SK-N-SH (cell line): ENCODE measurements around the gene HS3ST5. TPM values are rescaled to one million over a fixed set of nuclear protein-coding genes. Genes with fewer than 3 reads are reported as not detected.

ENCODE experiments used
- CTCF ChIA-PET: fragments of 300-600, 350-600 bp; formaldehyde crosslinking; extraction: SDS; loops from one replicate; lab custom pipeline; 2021; lab: Yijun Ruan, JAX
- POLR2A ChIA-PET: fragments of 350-600 bp; sonication (Branson Sonifier 250); formaldehyde crosslinking; extraction: SDS; loops from one replicate; lab custom pipeline; 2020; ENCODE audit warnings: antibody characterized with exemption, inconsistent platforms; lab: Yijun Ruan, JAX
- DNase-seq: peaks from one replicate; pipeline ENCODE4 v3.0.0; 2012
- H2AFZ ChIP-seq: fragments of 200-600 bp; sonication (generic); 2 replicates; pipeline ENCODE4 v1.8.1; 2016; ENCODE audit warnings: antibody characterized with exemption, mild to moderate bottlenecking, low read depth
- H3F3A ChIP-seq: fragments of 200-600 bp; sonication (generic); replicated peaks from 2 replicates; pipeline ENCODE3; 2016; ENCODE audit warnings: antibody characterized with exemption, mild to moderate bottlenecking; ENCODE audit not compliant: insufficient read depth
- H3K27ac ChIP-seq, 2 experiments: fragments of 200-500 bp in 1 of 2; fragments of 200-600 bp in 1 of 2; sonication (Bioruptor generic) in 1 of 2; sonication (generic), shearing (Covaris generic) in 1 of 2; 2 replicates each; pipeline versions ENCODE4 v1.5.1 to v1.6.1; 2014 to 2016; ENCODE audit warnings: low read depth in 2 of 2, inconsistent platforms in 1 of 2, low read length in 1 of 2, mild to moderate bottlenecking in 1 of 2, mixed read lengths in 1 of 2
- H3K27me3 ChIP-seq: fragments of 200-600 bp; sonication (generic), shearing (Covaris generic); 2 replicates; pipeline ENCODE4 v1.6.1; 2016; ENCODE audit warnings: mixed run types; ENCODE audit not compliant: insufficient read depth
- H3K36me3 ChIP-seq, 2 experiments: fragments of 200-500 bp in 1 of 2; fragments of 200-600 bp in 1 of 2; sonication (Bioruptor generic) in 1 of 2; sonication (generic) in 1 of 2; replicated peaks in 1 of 2; 2 replicates each; pipeline versions ENCODE3 to v1.5.1; 2014 to 2016; ENCODE audit warnings: low read length in 1 of 2, mild to moderate bottlenecking in 1 of 2; ENCODE audit not compliant: insufficient read depth in 2 of 2, control insufficient read depth in 1 of 2
- H3K4me1 ChIP-seq, 2 experiments: fragments of 200-500 bp in 1 of 2; fragments of 200-600 bp in 1 of 2; sonication (Bioruptor generic) in 1 of 2; sonication (generic), shearing (Covaris generic) in 1 of 2; 2 replicates each; pipeline versions ENCODE4 v1.5.1 to v1.6.1; 2014 to 2016; ENCODE audit warnings: low read depth in 1 of 2, low read length in 1 of 2, mixed run types in 1 of 2; ENCODE audit not compliant: insufficient read depth in 2 of 2, control insufficient read depth in 1 of 2
- H3K4me2 ChIP-seq: fragments of 200-600 bp; sonication (generic), shearing (Covaris generic); 2 replicates; pipeline ENCODE4 v1.6.1; 2017; ENCODE audit warnings: mixed run types
- H3K4me3 ChIP-seq, 2 experiments: fragments of 200-500 bp in 1 of 2; fragments of 200-600 bp in 1 of 2; sonication (Bioruptor generic) in 1 of 2; sonication (generic), shearing (Covaris generic) in 1 of 2; 2 replicates each; pipeline versions ENCODE4 v1.5.1 to v1.8.1; 2014 to 2016; ENCODE audit warnings: low read depth in 2 of 2, inconsistent platforms in 1 of 2, low read length in 1 of 2, mild to moderate bottlenecking in 1 of 2, mixed read lengths in 1 of 2, moderate library complexity in 1 of 2
- H3K79me2 ChIP-seq: fragments of 200-600 bp; sonication (generic); 2 replicates; pipeline ENCODE4 v1.8.1; 2017; ENCODE audit warnings: mild to moderate bottlenecking; ENCODE audit not compliant: insufficient read depth
- H3K9ac ChIP-seq: fragments of 200-600 bp; sonication (generic); 2 replicates; pipeline ENCODE4 v1.6.1; 2017; ENCODE audit warnings: mixed run types
- H3K9me2 ChIP-seq: fragments of 200-600 bp; sonication (generic); 2 replicates; pipeline ENCODE4 v1.6.1; 2017; ENCODE audit warnings: mixed run types
- H3K9me3 ChIP-seq: fragments of 200-600 bp; sonication (generic); 2 replicates; pipeline ENCODE4 v1.6.1; 2017; ENCODE audit warnings: mixed run types, mild to moderate bottlenecking, moderate library complexity
- H4K20me1 ChIP-seq: fragments of 200-600 bp; sonication (generic); 2 replicates; pipeline ENCODE4 v1.6.1; 2017; ENCODE audit warnings: mild to moderate bottlenecking, mixed run types; ENCODE audit not compliant: insufficient read depth
- CHD2 ChIP-seq: fragments of 150-350 bp; IDR thresholded peaks from 2 replicates; pipeline ENCODE4 v1.6.1; 2018; ENCODE audit warnings: low read length; ENCODE audit not compliant: partially characterized antibody
- ELF1 ChIP-seq: IDR thresholded peaks from 2 replicates; pipeline ENCODE4 v1.4.0; 2012
- EP300 ChIP-seq, 2 experiments: IDR thresholded peaks; 2 replicates each; pipeline versions ENCODE4 v1.4.0 to v1.6.1; 2012; ENCODE audit warnings: borderline replicate concordance in 1 of 2, low read depth in 1 of 2, low read length in 1 of 2
- FOSL2 ChIP-seq: IDR thresholded peaks from 2 replicates; pipeline ENCODE4 v1.4.0; 2012; ENCODE audit warnings: low read depth, mild to moderate bottlenecking, moderate library complexity, borderline replicate concordance
- GABPA ChIP-seq: IDR thresholded peaks from 2 replicates; pipeline ENCODE4 v1.4.0; 2012; ENCODE audit warnings: low read depth, mild to moderate bottlenecking
- GATA2 ChIP-seq: sonication (generic); formaldehyde crosslinking; IDR thresholded peaks from 2 replicates; pipeline ENCODE4 v1.5.0; 2020; ENCODE audit warnings: mild to moderate bottlenecking, missing genetic modification reagents
- MAX ChIP-seq: IDR thresholded peaks from 2 replicates; pipeline ENCODE4 v1.4.0; 2012; ENCODE audit warnings: low read depth
- MEF2A ChIP-seq: IDR thresholded peaks from 2 replicates; pipeline ENCODE4 v1.4.0; 2012; ENCODE audit warnings: low read depth, borderline replicate concordance
- PBX3 ChIP-seq: IDR thresholded peaks from 2 replicates; pipeline ENCODE4; 2012
- RAD21 ChIP-seq: IDR thresholded peaks from 2 replicates; pipeline ENCODE4 v1.6.1; 2012; ENCODE audit warnings: mild to moderate bottlenecking, low read length
- RCOR1 ChIP-seq: fragments of 150-350 bp; IDR thresholded peaks from 2 replicates; pipeline ENCODE4 v1.6.1; 2017; ENCODE audit warnings: antibody characterized with exemption, low read length
- RFX5 ChIP-seq: IDR thresholded peaks from 2 replicates; pipeline ENCODE4 v1.6.1; 2012; ENCODE audit warnings: mild to moderate bottlenecking, improper control_type of control experiment, low read length
- RXRA ChIP-seq: IDR thresholded peaks from 2 replicates; pipeline ENCODE4 v1.4.0; 2012; ENCODE audit warnings: low read depth, mild to moderate bottlenecking, borderline replicate concordance
- TAF1 ChIP-seq: IDR thresholded peaks from 2 replicates; pipeline ENCODE4 v1.6.1; 2012; ENCODE audit warnings: low read depth, mild to moderate bottlenecking, low read length, moderate library complexity, borderline replicate concordance
- YY1 ChIP-seq: IDR thresholded peaks from 2 replicates; pipeline ENCODE4 v1.4.0; 2012; ENCODE audit warnings: low read depth, mild to moderate bottlenecking
- WGBS: methylation state at CpG from one replicate; pipeline ENCODE4 v1.1.6; 2017; ENCODE audit warnings: low lambda C conversion rate; 5-methylcytosine and 5-hydroxymethylcytosine counted together
- polyA plus RNA-seq, 3 experiments: library from polyadenylated mRNA; depleted of rRNA; stranded (reverse); fragments of >200 nt; gene quantifications; 2 replicates each; pipeline ENCODE4 v1.2.3, GENCODE V29; 2012
- TF ChIP-seq, protein P1 (sequence below): IDR thresholded peaks from 2 replicates; pipeline ENCODE4 v1.4.0; 2012; ENCODE audit warnings: low read depth, borderline replicate concordance
- TF ChIP-seq, protein P2 (sequence below): IDR thresholded peaks from 2 replicates; pipeline ENCODE4 v1.6.1; 2012; ENCODE audit warnings: mild to moderate bottlenecking, low read depth, low read length, moderate library complexity
- TF ChIP-seq, protein P3 (sequence below): fragments of 150-350 bp; IDR thresholded peaks from 2 replicates; pipeline ENCODE4 v1.6.1; 2016; ENCODE audit warnings: mild to moderate bottlenecking, low read depth, low read length

HS3ST5 gene
- polyA plus RNA-seq, 1 of the 3 experiments (the other 2 are of a cell fraction): 0.02 TPM

DNA sequence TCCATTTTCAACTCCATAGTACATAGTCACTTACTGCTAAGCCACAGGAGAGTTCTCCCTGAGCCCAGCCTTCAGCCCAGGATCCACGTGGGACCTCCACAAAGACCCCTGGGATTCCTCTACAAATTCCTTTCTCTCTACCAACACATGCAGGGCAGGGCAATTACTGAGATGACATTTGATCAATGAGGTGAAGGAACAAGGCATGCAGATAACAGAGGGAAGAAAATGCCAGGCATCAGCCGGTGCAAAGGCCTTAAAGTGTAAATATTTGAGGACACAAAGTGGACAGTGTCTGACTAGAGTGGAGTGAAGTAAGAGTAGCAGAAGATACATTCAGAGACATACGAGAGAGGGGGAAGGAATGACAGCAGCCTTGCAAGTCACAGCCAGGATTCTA lies 70.2 kb downstream of the HS3ST5 start:
- POLR2A ChIA-PET: no interaction called here
- Histone ChIP-seq H3F3A (no peaks in the 10 kb centered on the region), H3K27ac (no peak overlapping the region), H3K4me2 (no peak overlapping the region), H3K36me3 (no peaks in the 10 kb centered on the region), H3K9ac (no peak overlapping the region), H3K27me3 (no peaks in the 10 kb centered on the region), H3K79me2 (no peaks in the 10 kb centered on the region), H3K9me2 (no peaks in the 10 kb centered on the region), H4K20me1 (no peaks in the 10 kb centered on the region), H3K9me3 (no peaks in the 10 kb centered on the region), H3K4me3 (no peak overlapping the region), H2AFZ (no peak overlapping the region), H3K4me1 (peaks cover 0 to 3% of the 10 kb centered on the region in 2 experiments; a peak in 2 of 4 replicates)
- no peak for TF ChIP-seq RFX5
- TF ChIP-seq PBX3: no peak
- TF ChIP-seq ELF1: no peak
- TF ChIP-seq, protein P1, sequence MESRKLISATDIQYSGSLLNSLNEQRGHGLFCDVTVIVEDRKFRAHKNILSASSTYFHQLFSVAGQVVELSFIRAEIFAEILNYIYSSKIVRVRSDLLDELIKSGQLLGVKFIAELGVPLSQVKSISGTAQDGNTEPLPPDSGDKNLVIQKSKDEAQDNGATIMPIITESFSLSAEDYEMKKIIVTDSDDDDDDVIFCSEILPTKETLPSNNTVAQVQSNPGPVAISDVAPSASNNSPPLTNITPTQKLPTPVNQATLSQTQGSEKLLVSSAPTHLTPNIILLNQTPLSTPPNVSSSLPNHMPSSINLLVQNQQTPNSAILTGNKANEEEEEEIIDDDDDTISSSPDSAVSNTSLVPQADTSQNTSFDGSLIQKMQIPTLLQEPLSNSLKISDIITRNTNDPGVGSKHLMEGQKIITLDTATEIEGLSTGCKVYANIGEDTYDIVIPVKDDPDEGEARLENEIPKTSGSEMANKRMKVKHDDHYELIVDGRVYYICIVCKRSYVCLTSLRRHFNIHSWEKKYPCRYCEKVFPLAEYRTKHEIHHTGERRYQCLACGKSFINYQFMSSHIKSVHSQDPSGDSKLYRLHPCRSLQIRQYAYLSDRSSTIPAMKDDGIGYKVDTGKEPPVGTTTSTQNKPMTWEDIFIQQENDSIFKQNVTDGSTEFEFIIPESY: no peak
- no peak for TF ChIP-seq MAX
- TF ChIP-seq RAD21: no peak
- no peak for TF ChIP-seq FOSL2
- TF ChIP-seq, protein P2, sequence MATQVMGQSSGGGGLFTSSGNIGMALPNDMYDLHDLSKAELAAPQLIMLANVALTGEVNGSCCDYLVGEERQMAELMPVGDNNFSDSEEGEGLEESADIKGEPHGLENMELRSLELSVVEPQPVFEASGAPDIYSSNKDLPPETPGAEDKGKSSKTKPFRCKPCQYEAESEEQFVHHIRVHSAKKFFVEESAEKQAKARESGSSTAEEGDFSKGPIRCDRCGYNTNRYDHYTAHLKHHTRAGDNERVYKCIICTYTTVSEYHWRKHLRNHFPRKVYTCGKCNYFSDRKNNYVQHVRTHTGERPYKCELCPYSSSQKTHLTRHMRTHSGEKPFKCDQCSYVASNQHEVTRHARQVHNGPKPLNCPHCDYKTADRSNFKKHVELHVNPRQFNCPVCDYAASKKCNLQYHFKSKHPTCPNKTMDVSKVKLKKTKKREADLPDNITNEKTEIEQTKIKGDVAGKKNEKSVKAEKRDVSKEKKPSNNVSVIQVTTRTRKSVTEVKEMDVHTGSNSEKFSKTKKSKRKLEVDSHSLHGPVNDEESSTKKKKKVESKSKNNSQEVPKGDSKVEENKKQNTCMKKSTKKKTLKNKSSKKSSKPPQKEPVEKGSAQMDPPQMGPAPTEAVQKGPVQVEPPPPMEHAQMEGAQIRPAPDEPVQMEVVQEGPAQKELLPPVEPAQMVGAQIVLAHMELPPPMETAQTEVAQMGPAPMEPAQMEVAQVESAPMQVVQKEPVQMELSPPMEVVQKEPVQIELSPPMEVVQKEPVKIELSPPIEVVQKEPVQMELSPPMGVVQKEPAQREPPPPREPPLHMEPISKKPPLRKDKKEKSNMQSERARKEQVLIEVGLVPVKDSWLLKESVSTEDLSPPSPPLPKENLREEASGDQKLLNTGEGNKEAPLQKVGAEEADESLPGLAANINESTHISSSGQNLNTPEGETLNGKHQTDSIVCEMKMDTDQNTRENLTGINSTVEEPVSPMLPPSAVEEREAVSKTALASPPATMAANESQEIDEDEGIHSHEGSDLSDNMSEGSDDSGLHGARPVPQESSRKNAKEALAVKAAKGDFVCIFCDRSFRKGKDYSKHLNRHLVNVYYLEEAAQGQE: no peak
- no peak for TF ChIP-seq MEF2A
- no peak for TF ChIP-seq GABPA
- TF ChIP-seq, protein P3, sequence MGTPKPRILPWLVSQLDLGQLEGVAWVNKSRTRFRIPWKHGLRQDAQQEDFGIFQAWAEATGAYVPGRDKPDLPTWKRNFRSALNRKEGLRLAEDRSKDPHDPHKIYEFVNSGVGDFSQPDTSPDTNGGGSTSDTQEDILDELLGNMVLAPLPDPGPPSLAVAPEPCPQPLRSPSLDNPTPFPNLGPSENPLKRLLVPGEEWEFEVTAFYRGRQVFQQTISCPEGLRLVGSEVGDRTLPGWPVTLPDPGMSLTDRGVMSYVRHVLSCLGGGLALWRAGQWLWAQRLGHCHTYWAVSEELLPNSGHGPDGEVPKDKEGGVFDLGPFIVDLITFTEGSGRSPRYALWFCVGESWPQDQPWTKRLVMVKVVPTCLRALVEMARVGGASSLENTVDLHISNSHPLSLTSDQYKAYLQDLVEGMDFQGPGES: no peak
- TF ChIP-seq GATA2: no peak
- no peak for TF ChIP-seq CHD2
- no peak for TF ChIP-seq EP300 (IDR thresholded peaks at IDR 0.05; ENCODE audit: borderline replicate concordance in 1 of 2, low read depth in 1 of 2, low read length in 1 of 2)
- TF ChIP-seq YY1: no peak
- no peak for TF ChIP-seq TAF1
- no peak for TF ChIP-seq RCOR1
- TF ChIP-seq RXRA: no peak
- no peak for DNase-seq
- CTCF ChIA-PET: no interaction called here
- WGBS: 29% methylated on average over 3 of the region's 3 CpGs
